ENCODE measurements around the gene C3orf33. TPM values are rescaled to one million over a fixed set of nuclear protein-coding genes. Genes with fewer than 3 reads are reported as not detected.

The C3orf33 gene
- total RNA-seq, 3 donors from 2014 or later = 3.0 to 6.3 (median 5.6) TPM

GRCh38 chr3:155741101-155741500, 65.0 kb downstream of the C3orf33 start:
- Histone ChIP-seq H3K4me3 (no peak overlapping the region), H3K27me3 (no peaks in the 10 kb centered on the region), H3K27ac (no peak overlapping the region), H3K4me1 (no peaks in the 10 kb centered on the region), H3K36me3 (no peaks in the 10 kb centered on the region), H3K9me3 (no peaks in the 10 kb centered on the region)
- intact Hi-C loops (cut with DNase I; ENCODE audit: low total_unique reads) = no loop called here
- TF ChIP-seq POLR2AphosphoS5 (IDR thresholded peaks at IDR 0.05) (no peak), POLR2A (IDR thresholded peaks at IDR 0.05) (no peak), CTCF (IDR thresholded peaks at IDR 0.05) (no peak)
- DNase-seq (ENCODE audit: low spot score in 2 of 2) = no peak

- Histone ChIP-seq H3K4me3 (no peak overlapping the region), H3K9me3 (no peaks in the 10 kb centered on the region), H3K4me1 (no peaks in the 10 kb centered on the region), H3K36me3 (no peaks in the 10 kb centered on the region), H3K27me3 (no peaks in the 10 kb centered on the region), H3K27ac (no peak overlapping the region)
- intact Hi-C loops (cut with DNase I; ENCODE audit: low total_unique reads) = no loop called here
- TF ChIP-seq CTCF (IDR thresholded peaks at IDR 0.05) = no peak
- no peak for TF ChIP-seq POLR2A (IDR thresholded peaks at IDR 0.05)
- no peak for TF ChIP-seq POLR2AphosphoS5 (IDR thresholded peaks at IDR 0.05)
- no peak for DNase-seq (ENCODE audit: low spot score in 2 of 2)
Measured at GRCh38 chr3:155739154-155739553, 66.9 kb downstream of the C3orf33 start.

GRCh38 chr3:155738580-155739076, 67.5 kb downstream of the C3orf33 start:
- H3K27me3 ChIP-seq = no peaks in the 10 kb centered on the region
- H3K9me3 ChIP-seq = no peaks in the 10 kb centered on the region
- no peak for DNase-seq (ENCODE audit: low spot score in 2 of 2)
- TF ChIP-seq CTCF (IDR thresholded peaks at IDR 0.05) (no peak), POLR2A (IDR thresholded peaks at IDR 0.05) (no peak), POLR2AphosphoS5 (IDR thresholded peaks at IDR 0.05) (no peak)
- H3K4me1 ChIP-seq = no peaks in the 10 kb centered on the region
- no peak overlapping the region for H3K4me3 ChIP-seq
- peak overlapping the region; percentile 20 to 52 for H3K27ac ChIP-seq
- H3K36me3 ChIP-seq = no peaks in the 10 kb centered on the region
- intact Hi-C loops (cut with DNase I; ENCODE audit: low total_unique reads) = no loop called here

- Histone ChIP-seq H3K9me3 (no peaks in the 10 kb centered on the region), H3K36me3 (no peaks in the 10 kb centered on the region), H3K27ac (peak overlapping the region; percentile 20 to 52), H3K4me3 (no peak overlapping the region), H3K4me1 (no peaks in the 10 kb centered on the region), H3K27me3 (no peaks in the 10 kb centered on the region)
- no peak for DNase-seq (ENCODE audit: low spot score in 2 of 2)
- TF ChIP-seq POLR2AphosphoS5 (IDR thresholded peaks at IDR 0.05) (no peak), POLR2A (IDR thresholded peaks at IDR 0.05) (no peak), CTCF (IDR thresholded peaks at IDR 0.05) (no peak)
- intact Hi-C loops (cut with DNase I; ENCODE audit: low total_unique reads) = loop anchor here (1.0 kb wide), 1 partner anchor 25 kb away; no protein-coding TSS in a partner anchor
Measured at GRCh38 chr3:155737844-155738460, 68.1 kb downstream of the C3orf33 start.

- no peaks in the 10 kb centered on the region for H3K27me3 ChIP-seq
- no peaks in the 10 kb centered on the region for H3K4me1 ChIP-seq
- no peaks in the 10 kb centered on the region for H3K36me3 ChIP-seq
- H3K4me3 ChIP-seq = no peak overlapping the region
- no peak for DNase-seq (ENCODE audit: low spot score in 2 of 2)
- no peaks in the 10 kb centered on the region for H3K9me3 ChIP-seq
- no peak overlapping the region for H3K27ac ChIP-seq
- intact Hi-C loops (cut with DNase I; ENCODE audit: low total_unique reads) = no loop called here
- TF ChIP-seq CTCF (IDR thresholded peaks at IDR 0.05) = no peak
- TF ChIP-seq POLR2A (IDR thresholded peaks at IDR 0.05) = no peak
- no peak for TF ChIP-seq POLR2AphosphoS5 (IDR thresholded peaks at IDR 0.05)
Measured at GRCh38 chr3:155736381-155736780, 69.7 kb downstream of the C3orf33 start.

All from breast epithelium (tissue), 4 donors.